SJCRH30 (cell line): ENCODE data around the gene KIF18B. TPM values are rescaled to one million over a fixed set of nuclear protein-coding genes. Genes with fewer than 3 reads are reported as not detected.
A peak's percentile ranks its signal among the peaks of the same experiment; 100 is the strongest.

Experiments used
- DNase-seq, 2 experiments: peaks; one replicate each; pipeline ENCODE4 v3.0.0-alpha.2; 2015 to 2020
- H3K27ac ChIP-seq: fragments of 250-450 bp; sonication (Bioruptor Pico); 2 replicates; pipeline ENCODE4 v1.5.1; 2020; ENCODE audit warnings: mild to moderate bottlenecking, moderate library complexity
- H3K27me3 ChIP-seq: fragments of 250-450 bp; sonication (Bioruptor Pico); 2 replicates; pipeline ENCODE4 v1.5.1; 2020; ENCODE audit warnings: mild to moderate bottlenecking, moderate library complexity
- H3K36me3 ChIP-seq: fragments of 250-450 bp; sonication (Bioruptor Pico); 2 replicates; pipeline ENCODE4 v1.5.1; 2020; ENCODE audit warnings: mild to moderate bottlenecking, moderate library complexity
- H3K4me1 ChIP-seq: fragments of 250-450 bp; sonication (Bioruptor Pico); 2 replicates; pipeline ENCODE4 v1.5.1; 2020; ENCODE audit warnings: mild to moderate bottlenecking, moderate library complexity
- H3K4me3 ChIP-seq: fragments of 250-450 bp; sonication (Bioruptor Pico); 2 replicates; pipeline ENCODE4 v1.5.1; 2020; ENCODE audit warnings: mild to moderate bottlenecking, moderate library complexity
- H3K9me3 ChIP-seq: fragments of 250-450 bp; sonication (Bioruptor Pico); replicated peaks from 2 replicates; pipeline ENCODE4 v1.5.1; 2020; ENCODE audit warnings: mild to moderate bottlenecking, moderate library complexity
- total RNA-seq: library from RNA; depleted of rRNA; stranded (reverse); fragments of >200 nt; shearing (Covaris generic); gene quantifications from 2 replicates; pipeline ENCODE4 v1.2.3, GENCODE V29; 2014

The KIF18B gene
- total RNA-seq, 1 experiment from 2014 or later: 36.3 TPM

DNA sequence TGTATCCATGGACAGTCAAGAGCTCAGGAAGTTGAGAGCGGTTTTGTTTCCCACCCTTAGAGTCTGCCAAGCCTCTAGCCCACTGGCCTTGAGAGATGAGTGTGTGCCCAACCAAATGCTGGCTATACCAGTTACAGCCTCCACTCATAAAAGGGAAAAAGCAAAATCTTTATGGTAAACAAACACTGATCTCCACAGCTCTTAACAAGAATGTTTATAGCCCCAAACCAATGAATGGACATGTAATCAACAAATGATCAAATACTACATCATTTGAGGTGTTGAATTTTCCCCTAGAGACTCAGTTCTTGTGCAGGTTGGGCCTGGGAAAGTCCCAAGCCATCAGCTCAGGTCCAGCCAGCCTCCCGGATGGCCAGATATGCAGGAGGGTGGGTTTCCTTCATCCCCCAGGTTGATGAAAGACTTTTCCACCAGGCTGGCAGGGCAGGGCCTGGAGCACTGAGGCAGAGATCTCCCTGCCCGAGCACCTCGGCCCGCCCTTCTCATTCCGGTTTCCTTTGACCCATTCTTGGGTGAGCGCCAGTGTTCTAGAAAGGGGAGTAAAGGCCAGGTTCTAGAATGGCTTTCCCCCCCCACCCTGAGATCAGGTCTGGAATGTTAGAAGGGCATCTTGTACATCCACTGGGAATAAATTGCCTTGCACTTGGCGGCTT, 44.4 kb downstream of the KIF18B start:
- Histone ChIP-seq H3K4me3 (no peak overlapping the region), H3K4me1 (peaks cover 58% of the 10 kb centered on the region), H3K9me3 (no peaks in the 10 kb centered on the region), H3K27me3 (no peaks in the 10 kb centered on the region), H3K27ac (no peak overlapping the region), H3K36me3 (no peaks in the 10 kb centered on the region)
- no peak for DNase-seq

- H3K4me1 ChIP-seq: peaks cover 49% of the 10 kb centered on the region
- no peaks in the 10 kb centered on the region for H3K9me3 ChIP-seq
- DNase-seq: no peak
- no peaks in the 10 kb centered on the region for H3K27me3 ChIP-seq
- H3K36me3 ChIP-seq: no peaks in the 10 kb centered on the region
- H3K27ac ChIP-seq: no peak overlapping the region
- H3K4me3 ChIP-seq: no peak overlapping the region
Measured at GRCh38 chr17:44902135-44902760, 45.3 kb downstream of the KIF18B start.

DNA sequence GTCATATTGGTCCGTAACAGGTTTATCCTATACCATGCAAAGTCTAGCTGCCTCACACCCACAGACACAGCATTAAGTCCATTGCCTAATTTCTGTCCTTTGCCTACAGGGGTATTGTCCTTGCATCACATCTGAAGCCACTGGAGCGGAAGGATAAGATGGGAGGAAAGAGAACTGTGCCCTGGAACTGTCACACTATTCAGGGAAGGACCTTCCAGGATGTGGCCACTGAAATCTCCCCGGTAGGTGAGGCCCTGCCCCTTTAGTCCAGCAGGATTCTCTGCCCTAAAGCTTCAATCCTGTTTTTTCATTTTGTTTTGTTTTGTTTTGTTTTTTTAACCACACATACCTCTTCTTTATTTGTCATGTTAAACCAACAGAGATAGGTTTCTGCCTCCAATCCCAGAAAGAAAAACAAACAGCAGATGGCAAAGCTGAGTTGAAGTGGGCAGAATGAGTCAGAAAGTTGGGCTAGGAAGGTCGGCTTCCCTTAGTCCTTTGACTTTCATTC, 46.1 kb downstream of the KIF18B start:
- H3K27ac ChIP-seq: peak overlapping the region; percentile 39; the same call in 1 of the 2 replicates
- H3K9me3 ChIP-seq: no peaks in the 10 kb centered on the region
- H3K27me3 ChIP-seq: no peaks in the 10 kb centered on the region
- DNase-seq: peak in 1 of 2 experiments; percentile 62
- H3K4me1 ChIP-seq: peaks cover 41% of the 10 kb centered on the region
- no peak overlapping the region for H3K4me3 ChIP-seq
- H3K36me3 ChIP-seq: no peaks in the 10 kb centered on the region

DNA sequence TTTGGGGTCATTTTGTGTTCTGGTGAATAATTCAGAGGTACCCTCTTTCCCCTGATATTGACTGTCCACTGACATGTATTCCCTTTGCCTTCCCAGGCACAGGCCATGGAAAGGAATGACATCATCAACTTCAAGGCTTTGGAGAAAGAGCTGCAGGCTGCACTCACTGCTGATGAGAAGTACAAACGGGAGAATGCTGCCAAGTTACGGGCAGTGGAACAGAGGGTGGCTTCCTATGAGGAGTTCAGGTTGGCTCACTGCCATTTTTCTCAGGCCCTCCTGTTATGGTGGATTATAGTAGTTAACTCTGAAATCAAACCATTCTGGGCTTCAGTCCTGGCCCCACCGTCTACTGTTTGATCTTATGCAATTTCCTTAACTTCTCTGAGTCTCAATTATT, 46.7 kb downstream of the KIF18B start:
- DNase-seq: peak; percentile 94 to 97
- Histone ChIP-seq H3K36me3 (peaks cover 3% of the 10 kb centered on the region; the same call in 1 of the 2 replicates), H3K27ac (peak overlapping the region; percentile 39; the same call in 1 of the 2 replicates), H3K27me3 (no peaks in the 10 kb centered on the region), H3K4me3 (no peak overlapping the region), H3K9me3 (no peaks in the 10 kb centered on the region), H3K4me1 (peaks cover 35% of the 10 kb centered on the region)

DNA sequence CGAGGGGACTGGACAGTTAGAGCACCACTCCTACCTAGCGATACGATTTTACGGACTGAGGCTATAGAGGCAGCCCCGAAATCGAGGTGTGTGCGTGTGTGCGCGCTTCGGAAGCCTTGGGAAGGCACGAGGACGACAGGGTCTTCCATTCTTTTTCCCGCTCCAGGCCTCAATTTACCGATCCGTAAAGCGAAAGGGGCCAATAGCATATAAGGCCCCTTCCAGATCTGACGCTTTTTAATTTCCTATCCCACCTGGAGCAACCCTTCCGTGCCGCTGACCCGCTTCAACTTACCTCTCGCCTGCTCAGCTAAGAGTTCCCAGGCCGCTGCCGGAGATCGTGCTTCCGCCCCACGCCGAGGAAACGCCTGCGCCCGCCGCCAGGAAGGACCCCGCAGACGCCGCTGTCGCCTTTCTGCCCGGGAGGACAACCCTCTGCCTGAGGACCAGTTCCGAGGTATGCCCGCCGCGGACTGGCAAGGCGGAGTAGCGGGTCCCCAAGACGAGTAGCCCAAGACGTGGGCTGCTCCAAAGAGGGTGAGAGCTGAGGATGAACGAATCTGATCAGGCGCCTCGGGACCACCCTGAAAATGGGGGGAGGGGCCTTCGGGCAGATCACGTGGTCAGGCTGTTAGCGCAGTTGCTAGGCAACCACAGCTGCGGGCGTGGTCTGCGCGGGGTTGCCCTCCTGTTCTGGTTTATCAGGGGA, 48.3 kb downstream of the KIF18B start, which contains the start of gene EFTUD2:
EFTUD2 (minus strand) TSS at position 372 of the 709 bp plus-strand sequence. CDS start 4,924 bp downstream, outside the sequence.
- H3K36me3 ChIP-seq: peaks cover 14% of the 10 kb centered on the region
- no peaks in the 10 kb centered on the region for H3K27me3 ChIP-seq
- H3K27ac ChIP-seq: peak within 1 kb of the TSS; percentile 100
- DNase-seq: peak; percentile 93 to 94
- no peaks in the 10 kb centered on the region for H3K9me3 ChIP-seq
- peaks cover 23% of the 10 kb centered on the region for H3K4me1 ChIP-seq
- peak within 1 kb of the TSS; percentile 71 for H3K4me3 ChIP-seq

- no peak for DNase-seq
- Histone ChIP-seq H3K4me3 (peak overlapping the region; percentile 71), H3K36me3 (peaks cover 19% of the 10 kb centered on the region), H3K4me1 (peaks cover 23% of the 10 kb centered on the region), H3K9me3 (no peaks in the 10 kb centered on the region), H3K27me3 (no peaks in the 10 kb centered on the region), H3K27ac (peak overlapping the region; percentile 100)
Measured at GRCh38 chr17:44898768-44899073, 48.9 kb downstream of the KIF18B start.

DNA sequence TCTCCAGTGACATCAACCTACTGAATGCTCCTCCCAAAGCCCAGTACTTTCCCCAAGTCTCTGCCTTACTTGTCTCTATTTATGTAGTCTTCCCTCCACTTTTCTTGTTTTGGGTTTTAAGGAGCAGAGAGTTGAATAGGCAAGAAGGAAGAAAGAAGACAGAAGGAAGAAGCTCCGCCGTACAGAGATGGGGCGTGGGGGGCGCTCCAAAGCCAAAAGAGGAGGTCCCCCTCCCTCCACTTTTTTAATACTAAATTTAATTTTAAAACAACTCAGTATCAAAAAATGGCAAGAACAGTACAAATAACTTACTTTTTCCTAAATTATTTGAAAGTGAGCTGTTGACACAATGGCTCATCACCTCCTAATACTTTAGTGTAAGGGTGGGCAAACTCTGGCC, 52.9 kb downstream of the KIF18B start:
- Histone ChIP-seq H3K27me3 (no peaks in the 10 kb centered on the region), H3K36me3 (peaks cover 43% of the 10 kb centered on the region), H3K27ac (no peak overlapping the region), H3K4me3 (no peak overlapping the region), H3K9me3 (no peaks in the 10 kb centered on the region), H3K4me1 (no peaks in the 10 kb centered on the region)
- DNase-seq: no peak

GRCh38 chr17:44892250-44892649, 55.3 kb downstream of the KIF18B start:
- peaks cover 7% of the 10 kb centered on the region for H3K4me1 ChIP-seq

DNA sequence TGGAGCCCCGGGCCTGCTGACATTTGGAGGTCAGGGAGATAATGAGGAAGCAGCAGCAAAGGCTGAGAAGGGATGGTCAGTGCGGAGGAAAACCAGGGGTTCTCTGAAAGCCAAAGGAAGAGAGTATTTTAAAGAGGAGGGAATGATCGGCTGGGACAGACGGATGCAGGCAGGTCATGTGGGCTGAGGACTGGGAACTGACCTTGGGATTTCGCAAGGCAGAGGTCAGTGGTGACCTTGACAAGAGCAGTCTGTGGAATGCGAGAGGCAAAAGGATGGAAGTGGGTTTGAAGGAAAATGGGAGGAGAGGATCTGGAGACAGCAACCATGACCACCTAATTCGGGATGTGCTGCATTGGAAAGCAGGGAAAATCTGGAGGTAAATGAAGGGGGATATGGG, 58.6 kb downstream of the KIF18B start:
- Histone ChIP-seq H3K4me3 (no peak overlapping the region), H3K36me3 (peaks cover 50% of the 10 kb centered on the region), H3K4me1 (peaks cover 14% of the 10 kb centered on the region), H3K27ac (no peak overlapping the region), H3K27me3 (no peaks in the 10 kb centered on the region), H3K9me3 (no peaks in the 10 kb centered on the region)
- DNase-seq: no peak

More at GRCh38 chr17:44892250-44892649, 55.3 kb downstream of the KIF18B start:
- Histone ChIP-seq H3K36me3 (peaks cover 43% of the 10 kb centered on the region), H3K27me3 (no peaks in the 10 kb centered on the region), H3K27ac (no peak overlapping the region), H3K4me3 (no peak overlapping the region), H3K9me3 (no peaks in the 10 kb centered on the region)
- no peak for DNase-seq

DNA sequence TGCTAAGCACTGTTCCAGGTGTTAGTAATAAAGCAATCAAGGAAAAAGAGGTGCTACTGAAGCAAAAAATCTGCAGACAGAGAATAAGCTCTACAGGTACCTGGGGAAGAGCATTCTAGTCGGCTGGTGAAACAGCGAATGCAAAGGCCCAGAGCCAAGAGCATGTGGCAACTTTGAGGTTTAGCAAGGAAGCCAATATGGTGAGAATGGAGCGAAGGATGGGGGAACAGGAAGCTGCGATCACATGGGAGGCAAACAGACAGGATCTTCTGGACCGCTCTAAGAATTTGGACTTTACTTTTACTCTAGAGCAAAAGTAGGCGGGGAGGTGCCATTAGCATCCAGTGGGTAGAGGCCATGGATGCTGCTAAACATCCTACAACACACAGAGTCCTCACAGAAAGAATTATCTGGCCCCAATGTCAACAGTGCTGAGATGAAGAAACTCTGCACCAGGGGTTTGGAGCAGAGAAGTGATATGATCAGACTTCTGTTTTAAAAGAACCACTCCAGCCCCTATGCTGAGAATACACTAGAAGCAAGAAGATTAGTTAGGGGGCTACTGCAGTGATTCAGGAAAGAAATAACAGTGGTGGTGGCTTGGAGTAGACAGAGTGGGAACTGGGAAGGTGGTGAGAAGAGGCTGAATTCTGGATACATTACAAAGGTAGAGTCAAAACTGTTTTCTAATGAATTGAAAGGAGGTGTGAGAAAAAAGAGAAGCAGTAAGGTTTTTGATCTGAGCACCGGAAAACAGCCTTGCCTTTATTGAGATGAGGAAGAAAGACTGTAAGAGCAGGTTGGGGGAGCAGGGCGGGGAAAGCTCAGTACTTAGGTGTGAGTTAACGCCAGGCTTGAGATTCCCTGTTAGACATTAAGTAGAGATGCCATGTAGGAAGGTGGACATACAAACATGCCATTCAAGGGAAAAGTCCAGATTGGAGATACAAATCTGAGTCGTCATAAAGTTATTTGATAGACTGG, 59.3 kb downstream of the KIF18B start:
- Histone ChIP-seq H3K9me3 (no peaks in the 10 kb centered on the region), H3K4me1 (peaks cover 14% of the 10 kb centered on the region), H3K36me3 (peaks cover 51% of the 10 kb centered on the region), H3K4me3 (no peak overlapping the region), H3K27ac (no peak overlapping the region), H3K27me3 (no peaks in the 10 kb centered on the region)
- DNase-seq: no peak

DNA sequence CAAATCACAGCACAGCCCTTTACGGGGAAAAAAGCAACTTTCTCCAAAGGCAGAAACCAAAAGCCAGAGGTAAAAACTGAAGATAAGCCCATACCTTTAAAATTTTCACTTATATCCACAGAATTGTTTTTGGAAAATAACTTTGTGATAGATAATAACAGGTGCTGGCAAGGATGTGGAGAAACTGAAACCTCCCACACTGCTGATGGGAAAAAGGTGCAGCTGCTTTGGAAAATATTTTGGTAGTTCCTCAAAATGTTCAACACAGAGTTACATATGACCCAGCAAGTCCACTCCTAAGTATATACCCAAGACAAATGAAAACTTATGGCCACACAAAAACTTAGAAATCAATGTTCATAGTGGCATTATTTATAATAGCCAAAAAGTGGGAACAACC, 60.6 kb downstream of the KIF18B start:
- DNase-seq: peak in 1 of 2 experiments; percentile 39
- no peaks in the 10 kb centered on the region for H3K9me3 ChIP-seq
- H3K4me3 ChIP-seq: no peak overlapping the region
- H3K4me1 ChIP-seq: peaks cover 14% of the 10 kb centered on the region
- no peaks in the 10 kb centered on the region for H3K27me3 ChIP-seq
- H3K36me3 ChIP-seq: peaks cover 53% of the 10 kb centered on the region
- H3K27ac ChIP-seq: peak overlapping the region; percentile 38

DNA sequence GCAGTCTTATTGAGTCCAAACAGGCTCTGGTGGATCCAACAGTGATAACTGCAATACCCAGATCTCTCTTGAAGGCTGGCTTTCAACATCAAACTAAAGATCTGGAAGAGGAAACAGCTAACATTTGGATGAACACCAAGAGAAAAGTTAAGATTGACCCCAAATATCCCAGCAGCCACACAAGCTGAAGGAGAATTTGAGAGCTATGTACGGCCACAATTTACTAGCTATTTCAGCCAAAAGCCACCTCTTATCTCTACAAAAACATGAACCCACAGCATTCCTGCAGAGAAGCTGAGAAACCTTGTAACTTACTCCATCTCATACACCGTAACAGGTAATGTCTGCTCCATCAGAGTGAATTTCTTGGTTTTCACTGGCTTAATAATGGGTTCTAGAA, 62.6 kb downstream of the KIF18B start:
- Histone ChIP-seq H3K27ac (no peak overlapping the region), H3K9me3 (no peaks in the 10 kb centered on the region), H3K4me3 (no peak overlapping the region), H3K27me3 (no peaks in the 10 kb centered on the region), H3K4me1 (peaks cover 14% of the 10 kb centered on the region), H3K36me3 (peaks cover 61% of the 10 kb centered on the region)
- DNase-seq: no peak

- Histone ChIP-seq H3K4me1 (no peaks in the 10 kb centered on the region), H3K36me3 (peaks cover 89% of the 10 kb centered on the region), H3K4me3 (no peak overlapping the region), H3K27me3 (no peaks in the 10 kb centered on the region), H3K9me3 (no peaks in the 10 kb centered on the region), H3K27ac (no peak overlapping the region)
- DNase-seq: no peak
Measured at GRCh38 chr17:44881145-44881544, 66.4 kb downstream of the KIF18B start.

DNA sequence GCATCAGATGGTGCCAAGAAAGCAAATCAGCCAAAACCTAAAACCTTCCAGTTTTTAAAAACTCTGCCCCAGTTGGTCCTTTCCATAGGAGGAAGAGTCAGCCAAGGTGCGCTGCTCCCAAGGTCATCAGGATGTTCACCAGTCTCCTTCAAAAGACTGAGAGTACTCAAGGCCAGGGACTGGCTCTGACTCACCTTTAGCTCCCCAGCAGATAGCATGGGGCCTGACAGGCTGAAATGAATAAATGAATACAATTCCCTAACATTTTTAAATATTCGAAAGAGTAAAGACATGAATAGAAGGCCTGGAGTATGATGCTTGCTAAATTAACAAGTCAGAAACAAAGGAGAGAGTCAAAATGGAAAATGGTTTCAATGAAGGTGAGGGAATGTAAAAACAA, 67.5 kb downstream of the KIF18B start:
- Histone ChIP-seq H3K36me3 (peaks cover 91% of the 10 kb centered on the region), H3K27me3 (no peaks in the 10 kb centered on the region), H3K27ac (no peak overlapping the region), H3K4me1 (no peaks in the 10 kb centered on the region), H3K9me3 (no peaks in the 10 kb centered on the region), H3K4me3 (no peak overlapping the region)
- DNase-seq: no peak
